ENCODE results near the gene TICAM2.
A peak's percentile ranks its signal among the peaks of the same experiment; 100 is the strongest.
"Not testable (repeated sequence)": the region's sequence is repeated elsewhere in the genome, so short reads cannot be mapped to it uniquely, and the experiment has no call there.

TICAM2 gene, protein sequence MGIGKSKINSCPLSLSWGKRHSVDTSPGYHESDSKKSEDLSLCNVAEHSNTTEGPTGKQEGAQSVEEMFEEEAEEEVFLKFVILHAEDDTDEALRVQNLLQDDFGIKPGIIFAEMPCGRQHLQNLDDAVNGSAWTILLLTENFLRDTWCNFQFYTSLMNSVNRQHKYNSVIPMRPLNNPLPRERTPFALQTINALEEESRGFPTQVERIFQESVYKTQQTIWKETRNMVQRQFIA

DNA sequence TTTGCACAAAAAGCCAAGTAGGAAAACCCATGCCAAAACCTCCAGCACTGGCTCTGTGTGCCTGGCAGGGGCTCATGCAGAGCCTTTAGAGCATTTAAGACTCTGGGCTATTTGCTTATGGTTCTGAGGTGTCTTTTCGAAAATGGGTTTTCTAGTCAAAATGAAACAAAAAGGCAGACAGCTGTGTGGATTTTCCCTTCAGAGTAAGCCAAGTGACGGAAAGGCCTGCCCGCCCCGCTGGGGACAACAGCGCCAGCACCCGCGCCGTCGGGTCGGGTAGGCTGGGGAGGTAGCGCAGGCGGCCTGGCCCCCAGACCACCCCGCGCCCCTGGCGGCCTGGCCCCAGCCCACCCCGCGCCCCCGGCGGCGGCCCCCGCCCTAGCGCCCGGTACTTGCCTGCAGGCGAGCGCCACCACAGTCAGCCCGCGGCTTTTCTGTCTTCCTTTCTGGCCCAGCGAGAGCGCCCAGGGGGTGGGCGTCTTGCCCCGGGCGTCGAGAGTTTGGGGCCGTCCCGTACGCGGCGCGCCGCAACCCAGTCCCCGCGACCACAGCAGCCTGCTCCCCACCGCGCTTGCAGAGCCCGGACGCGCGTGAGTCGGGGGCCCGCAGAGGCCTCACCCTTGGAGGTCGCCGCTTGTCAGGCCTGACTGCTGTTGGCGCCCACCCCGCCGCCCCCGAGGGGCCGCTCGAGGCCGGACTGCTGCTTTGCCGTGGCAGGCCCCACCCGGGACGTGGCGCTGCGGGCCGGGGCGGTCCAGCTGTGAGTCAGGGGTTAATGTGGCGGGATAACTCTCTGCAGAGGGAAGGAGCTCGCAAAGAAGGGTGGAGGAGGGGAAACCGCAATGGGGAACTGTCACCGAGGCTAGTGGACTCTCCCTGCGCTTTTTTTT lies at the start of gene TICAM2:
TICAM2 (minus strand) TSS at position 779 of the 890 bp plus-strand sequence. CDS start 21,223 bp downstream, outside the sequence.
- TF ChIP-seq, protein P1, sequence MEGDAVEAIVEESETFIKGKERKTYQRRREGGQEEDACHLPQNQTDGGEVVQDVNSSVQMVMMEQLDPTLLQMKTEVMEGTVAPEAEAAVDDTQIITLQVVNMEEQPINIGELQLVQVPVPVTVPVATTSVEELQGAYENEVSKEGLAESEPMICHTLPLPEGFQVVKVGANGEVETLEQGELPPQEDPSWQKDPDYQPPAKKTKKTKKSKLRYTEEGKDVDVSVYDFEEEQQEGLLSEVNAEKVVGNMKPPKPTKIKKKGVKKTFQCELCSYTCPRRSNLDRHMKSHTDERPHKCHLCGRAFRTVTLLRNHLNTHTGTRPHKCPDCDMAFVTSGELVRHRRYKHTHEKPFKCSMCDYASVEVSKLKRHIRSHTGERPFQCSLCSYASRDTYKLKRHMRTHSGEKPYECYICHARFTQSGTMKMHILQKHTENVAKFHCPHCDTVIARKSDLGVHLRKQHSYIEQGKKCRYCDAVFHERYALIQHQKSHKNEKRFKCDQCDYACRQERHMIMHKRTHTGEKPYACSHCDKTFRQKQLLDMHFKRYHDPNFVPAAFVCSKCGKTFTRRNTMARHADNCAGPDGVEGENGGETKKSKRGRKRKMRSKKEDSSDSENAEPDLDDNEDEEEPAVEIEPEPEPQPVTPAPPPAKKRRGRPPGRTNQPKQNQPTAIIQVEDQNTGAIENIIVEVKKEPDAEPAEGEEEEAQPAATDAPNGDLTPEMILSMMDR (IDR thresholded peaks at IDR 0.05; ENCODE audit: borderline replicate concordance, insufficient read depth, low read depth, low read length): 0 out of 2 replicates have a peak, but pooled peaks have one; percentile 3

DNA sequence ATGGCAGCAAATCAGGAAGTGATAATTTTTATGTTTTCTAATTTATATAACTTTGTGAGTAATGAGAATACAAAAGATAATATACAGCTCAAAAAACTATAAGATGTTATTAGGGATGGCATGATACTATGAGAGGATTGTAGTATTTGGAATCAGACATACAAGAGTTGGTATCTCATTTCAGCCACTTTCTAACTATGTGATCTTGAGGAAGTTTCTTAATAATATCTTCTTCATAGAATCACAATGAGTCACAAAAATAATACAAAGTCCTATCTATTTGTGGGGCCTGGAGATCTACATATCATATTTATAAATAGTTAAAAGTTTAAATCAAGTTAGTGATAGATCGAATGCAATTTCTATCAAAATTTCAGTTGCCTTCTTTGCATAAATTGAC lies 47.3 kb upstream of the TICAM2 start:
- TF ChIP-seq, protein P1 (IDR thresholded peaks at IDR 0.05; ENCODE audit: borderline replicate concordance, insufficient read depth, low read depth, low read length): no peak

More for the DNA sequence above, at the start of gene TICAM2:
- H3K4me3 ChIP-seq (ENCODE audit: low read depth, low read length): peak within 1 kb of the TSS; percentile 80

DNA sequence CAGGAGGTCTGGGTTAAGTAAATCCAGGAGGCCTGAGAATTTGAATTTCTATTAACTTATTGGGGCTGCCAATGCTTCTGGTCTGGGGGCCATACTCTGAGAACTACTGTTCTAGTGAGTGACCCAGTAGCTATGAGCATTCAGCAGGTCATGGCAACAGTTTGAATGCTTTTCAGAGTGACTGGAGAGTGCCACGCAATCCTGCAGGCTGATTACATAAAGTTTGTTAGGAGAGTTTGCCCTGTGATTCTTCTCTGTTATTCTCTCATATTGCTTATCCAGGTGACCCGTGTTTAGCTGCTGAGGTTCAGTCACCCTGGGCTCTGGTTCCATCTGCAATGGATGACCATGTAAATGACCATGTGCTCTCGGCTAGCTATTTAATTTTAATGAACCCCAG lies 45.8 kb upstream of the TICAM2 start:
- TF ChIP-seq, protein P1 (IDR thresholded peaks at IDR 0.05; ENCODE audit: borderline replicate concordance, insufficient read depth, low read depth, low read length): no peak
- no peak overlapping the region for H3K4me3 ChIP-seq (ENCODE audit: low read depth, low read length)

More for the DNA sequence above, 47.3 kb upstream of the TICAM2 start:
- H3K4me3 ChIP-seq (ENCODE audit: low read depth, low read length): no peak overlapping the region

DNA sequence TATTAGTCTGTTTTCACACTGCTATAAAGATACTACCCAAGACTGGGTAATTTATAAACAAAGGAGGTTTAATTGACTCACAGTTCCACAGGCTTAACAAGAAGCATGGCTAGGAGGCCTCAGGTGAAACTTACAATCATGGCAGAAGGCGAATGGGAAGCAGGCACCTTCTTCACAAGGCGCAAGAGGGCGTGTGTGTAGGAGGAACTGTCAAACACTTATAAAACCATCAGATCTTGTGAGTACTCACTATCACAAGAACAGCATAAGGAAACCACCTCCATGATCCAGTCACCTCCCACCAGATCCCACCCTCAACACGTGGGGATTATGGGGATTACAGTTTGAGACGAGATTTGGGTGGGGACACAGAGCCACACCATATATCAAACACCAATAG lies 43.1 kb upstream of the TICAM2 start:
- H3K4me3 ChIP-seq (ENCODE audit: low read depth, low read length): not testable (repeated sequence)

DNA sequence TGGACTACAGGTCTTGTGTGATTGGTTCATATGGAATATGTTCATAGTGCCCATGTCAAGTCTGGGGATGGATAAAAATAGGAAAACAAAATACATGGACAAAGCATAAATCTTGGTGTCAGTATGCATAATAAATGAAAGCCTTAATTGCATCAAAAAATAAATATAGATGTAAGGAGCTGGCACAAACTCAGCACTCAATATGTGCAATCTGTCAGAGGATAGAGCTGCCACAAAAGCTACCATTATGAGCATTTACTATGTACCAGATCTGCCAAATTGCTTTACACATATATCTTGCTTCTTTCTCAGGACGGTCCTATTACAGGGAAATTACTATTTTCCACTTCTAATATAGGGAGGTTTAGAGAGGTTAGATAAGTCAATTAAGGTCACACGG lies 41.8 kb upstream of the TICAM2 start:
- H3K4me3 ChIP-seq (ENCODE audit: low read depth, low read length): no peak overlapping the region
- TF ChIP-seq, protein P1 (IDR thresholded peaks at IDR 0.05; ENCODE audit: borderline replicate concordance, insufficient read depth, low read depth, low read length): no peak

DNA sequence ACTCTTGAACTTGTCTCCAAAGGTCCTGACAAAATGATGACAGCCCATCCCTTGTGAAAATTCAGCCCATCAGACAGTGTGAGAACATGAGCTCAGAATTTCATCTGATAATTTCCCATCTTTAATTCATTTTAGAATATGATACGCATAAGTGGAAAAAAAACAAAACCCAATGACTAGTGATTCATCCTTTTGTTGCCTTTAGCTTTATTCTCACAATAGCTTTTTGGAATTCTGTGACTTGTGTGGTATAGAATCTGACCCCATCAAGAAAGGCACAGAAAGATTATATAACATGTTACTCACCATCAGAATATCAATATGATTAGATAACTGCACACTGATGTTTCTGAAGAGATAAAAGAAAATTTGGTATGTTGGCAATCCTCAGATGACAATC lies 39.7 kb upstream of the TICAM2 start:
- TF ChIP-seq, protein P1 (IDR thresholded peaks at IDR 0.05; ENCODE audit: borderline replicate concordance, insufficient read depth, low read depth, low read length): no peak

DNA sequence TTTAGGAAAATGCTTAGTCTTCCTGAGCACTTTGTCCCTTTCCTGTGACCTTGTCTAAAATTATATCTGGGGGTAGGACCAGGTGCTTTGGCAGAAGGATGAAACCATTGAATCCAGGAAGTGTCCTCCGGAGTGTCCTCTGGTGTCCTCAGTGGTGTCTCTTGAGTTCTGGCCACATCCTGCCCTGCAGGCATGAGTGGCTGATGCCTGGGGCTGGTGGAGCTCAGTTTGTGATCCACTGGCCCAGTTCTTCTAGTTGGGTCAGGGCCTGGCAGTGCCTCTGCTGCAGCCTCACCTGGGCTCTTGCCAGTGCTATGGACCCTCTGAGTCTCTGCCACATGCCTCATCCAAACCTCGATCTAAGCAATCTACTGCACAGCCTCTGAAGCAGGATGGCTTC lies 38.0 kb upstream of the TICAM2 start:
- H3K4me3 ChIP-seq (ENCODE audit: low read depth, low read length): no peak overlapping the region
- TF ChIP-seq, protein P1 (IDR thresholded peaks at IDR 0.05; ENCODE audit: borderline replicate concordance, insufficient read depth, low read depth, low read length): no peak

More for the DNA sequence above, 39.7 kb upstream of the TICAM2 start:
- no peak overlapping the region for H3K4me3 ChIP-seq (ENCODE audit: low read depth, low read length)
